OCI-LY1 (cell line): ENCODE results near the gene B9D1.

Experiments
- H2AFZ ChIP-seq: fragments of 200-600 bp; sonication (generic), shearing (Covaris generic); 2 replicates; pipeline ENCODE4 v1.6.0; 2014; ENCODE audit warnings: antibody characterized with exemption, mild to moderate bottlenecking, low read length
- H3F3A ChIP-seq: fragments of 200-600 bp; sonication (generic), shearing (Covaris generic); 2 replicates; pipeline ENCODE4 v1.6.0; 2014; ENCODE audit warnings: mild to moderate bottlenecking, antibody characterized with exemption, low read length, moderate library complexity; ENCODE audit not compliant: insufficient read depth
- H3K27ac ChIP-seq: fragments of 200-600 bp; sonication (generic); 2 replicates; pipeline ENCODE4 v1.5.1; 2014; ENCODE audit warnings: low read length, mixed run types, mild to moderate bottlenecking, low read depth; ENCODE audit not compliant: poor library complexity, severe bottlenecking
- H3K27me3 ChIP-seq: fragments of 200-600 bp; sonication (generic); 2 replicates; pipeline ENCODE4 v1.6.0; 2014; ENCODE audit warnings: antibody characterized with exemption, mild to moderate bottlenecking, low read length, moderate library complexity; ENCODE audit not compliant: insufficient read depth
- H3K36me3 ChIP-seq: fragments of 200-600 bp; sonication (generic); 2 replicates; pipeline ENCODE4 v1.6.1; 2014; ENCODE audit warnings: mild to moderate bottlenecking, antibody characterized with exemption, low read length, moderate library complexity, mixed read lengths; ENCODE audit not compliant: insufficient read depth
- H3K4me1 ChIP-seq: fragments of 200-600 bp; sonication (generic); 2 replicates; pipeline ENCODE4 v1.5.1; 2014; ENCODE audit warnings: mild to moderate bottlenecking, low read length, moderate library complexity; ENCODE audit not compliant: insufficient read depth, severe bottlenecking
- H3K4me2 ChIP-seq: fragments of 200-600 bp; sonication (generic), shearing (Covaris generic); 2 replicates; pipeline ENCODE4 v1.6.1; 2014; ENCODE audit warnings: low read length
- H3K4me3 ChIP-seq: fragments of 200-600 bp; sonication (generic); 2 replicates; pipeline ENCODE4 v1.5.1; 2014; ENCODE audit warnings: low read length, low read depth, mild to moderate bottlenecking, mixed read lengths; ENCODE audit not compliant: poor library complexity, severe bottlenecking
- H3K79me2 ChIP-seq: fragments of 200-600 bp; shearing (Covaris generic); 2 replicates; pipeline ENCODE4 v1.6.1; 2016; ENCODE audit warnings: mixed run types, low read length, mixed read lengths; ENCODE audit not compliant: insufficient read depth
- H3K9ac ChIP-seq: fragments of 200-600 bp; sonication (generic), shearing (Covaris generic); 2 replicates; pipeline ENCODE4 v1.6.1; 2014; ENCODE audit warnings: mild to moderate bottlenecking, low read length, mixed read lengths
- H3K9me2 ChIP-seq: fragments of 200-600 bp; sonication (generic), shearing (Covaris generic); 2 replicates; pipeline ENCODE4 v1.6.1; 2014; ENCODE audit warnings: low read depth, mild to moderate bottlenecking, low read length, mixed read lengths
- H3K9me3 ChIP-seq: fragments of 200-600 bp; shearing (Covaris generic); 2 replicates; pipeline ENCODE4 v1.6.1; 2014; ENCODE audit warnings: low read length, mixed read lengths
- H4K20me1 ChIP-seq: fragments of 200-600 bp; sonication (generic), shearing (Covaris generic); 2 replicates; pipeline ENCODE4 v1.6.0; 2016; ENCODE audit warnings: mild to moderate bottlenecking, low read length; ENCODE audit not compliant: insufficient read depth
- CTCF ChIP-seq: fragments of 200-600 bp; sonication (generic), shearing (Covaris generic); IDR thresholded peaks from 2 replicates; pipeline ENCODE4 v1.5.1; 2017; ENCODE audit warnings: mild to moderate bottlenecking, antibody characterized with exemption, low read length, moderate library complexity, mixed read lengths
- EZH2 ChIP-seq: fragments of 200-600 bp; sonication (generic), shearing (Covaris generic); IDR thresholded peaks from 2 replicates; pipeline ENCODE4 v1.8.0; 2017; ENCODE audit warnings: borderline replicate concordance, mixed run types, mild to moderate bottlenecking, antibody characterized with exemption, low read length, moderate library complexity, mixed read lengths

The B9D1 gene

GRCh38 chr17:19410091-19410490 is 47.6 kb upstream of the B9D1 start:
- H3K79me2 ChIP-seq: no peaks in the 10 kb centered on the region
- no peaks in the 10 kb centered on the region for H3K9me2 ChIP-seq
- no peak overlapping the region for H3K27ac ChIP-seq
- H2AFZ ChIP-seq: no peak overlapping the region
- no peaks in the 10 kb centered on the region for H3K4me1 ChIP-seq
- TF ChIP-seq CTCF (no peak), EZH2 (no peak)
- no peak overlapping the region for H3K9ac ChIP-seq
- no peaks in the 10 kb centered on the region for H3K36me3 ChIP-seq
- H3K9me3 ChIP-seq: no peaks in the 10 kb centered on the region
- no peak overlapping the region for H3K4me3 ChIP-seq
- H4K20me1 ChIP-seq: no peaks in the 10 kb centered on the region
- peaks cover 4% of the 10 kb centered on the region; the same call in 1 of the 2 replicates for H3K27me3 ChIP-seq
- H3F3A ChIP-seq: no peaks in the 10 kb centered on the region
- H3K4me2 ChIP-seq: no peak overlapping the region

GRCh38 chr17:19409509-19409908 is 47.0 kb upstream of the B9D1 start:
- TF ChIP-seq CTCF (no peak), EZH2 (no peak)
- Histone ChIP-seq H3K4me3 (no peak overlapping the region), H3K9ac (no peak overlapping the region), H3K9me2 (no peaks in the 10 kb centered on the region), H2AFZ (no peak overlapping the region), H3K79me2 (no peaks in the 10 kb centered on the region), H4K20me1 (no peaks in the 10 kb centered on the region), H3K9me3 (no peaks in the 10 kb centered on the region), H3K36me3 (no peaks in the 10 kb centered on the region), H3K27me3 (peaks cover 4% of the 10 kb centered on the region; the same call in 1 of the 2 replicates), H3F3A (no peaks in the 10 kb centered on the region), H3K27ac (no peak overlapping the region), H3K4me2 (no peak overlapping the region), H3K4me1 (no peaks in the 10 kb centered on the region)

GRCh38 chr17:19409066-19409465 is 46.5 kb upstream of the B9D1 start:
- no peak overlapping the region for H3K4me2 ChIP-seq
- no peak for TF ChIP-seq EZH2
- no peak for TF ChIP-seq CTCF

More at GRCh38 chr17:19409066-19409465, 46.5 kb upstream of the B9D1 start:
- peaks cover 4% of the 10 kb centered on the region; the same call in 1 of the 2 replicates for H3K27me3 ChIP-seq
- no peaks in the 10 kb centered on the region for H3K4me1 ChIP-seq
- no peak overlapping the region for H3K4me3 ChIP-seq
- H3F3A ChIP-seq: no peaks in the 10 kb centered on the region
- H3K9me3 ChIP-seq: no peaks in the 10 kb centered on the region
- no peaks in the 10 kb centered on the region for H3K9me2 ChIP-seq
- H3K36me3 ChIP-seq: no peaks in the 10 kb centered on the region
- no peak overlapping the region for H3K27ac ChIP-seq
- H2AFZ ChIP-seq: no peak overlapping the region
- H3K9ac ChIP-seq: no peak overlapping the region
- no peaks in the 10 kb centered on the region for H3K79me2 ChIP-seq
- H4K20me1 ChIP-seq: no peaks in the 10 kb centered on the region
